Measurements from ENCODE around the gene ENTPD2.
"Not testable (repeated sequence)": the region's sequence is repeated elsewhere in the genome, so short reads cannot be mapped to it uniquely, and the experiment has no call there.

ENTPD2 gene

DNA sequence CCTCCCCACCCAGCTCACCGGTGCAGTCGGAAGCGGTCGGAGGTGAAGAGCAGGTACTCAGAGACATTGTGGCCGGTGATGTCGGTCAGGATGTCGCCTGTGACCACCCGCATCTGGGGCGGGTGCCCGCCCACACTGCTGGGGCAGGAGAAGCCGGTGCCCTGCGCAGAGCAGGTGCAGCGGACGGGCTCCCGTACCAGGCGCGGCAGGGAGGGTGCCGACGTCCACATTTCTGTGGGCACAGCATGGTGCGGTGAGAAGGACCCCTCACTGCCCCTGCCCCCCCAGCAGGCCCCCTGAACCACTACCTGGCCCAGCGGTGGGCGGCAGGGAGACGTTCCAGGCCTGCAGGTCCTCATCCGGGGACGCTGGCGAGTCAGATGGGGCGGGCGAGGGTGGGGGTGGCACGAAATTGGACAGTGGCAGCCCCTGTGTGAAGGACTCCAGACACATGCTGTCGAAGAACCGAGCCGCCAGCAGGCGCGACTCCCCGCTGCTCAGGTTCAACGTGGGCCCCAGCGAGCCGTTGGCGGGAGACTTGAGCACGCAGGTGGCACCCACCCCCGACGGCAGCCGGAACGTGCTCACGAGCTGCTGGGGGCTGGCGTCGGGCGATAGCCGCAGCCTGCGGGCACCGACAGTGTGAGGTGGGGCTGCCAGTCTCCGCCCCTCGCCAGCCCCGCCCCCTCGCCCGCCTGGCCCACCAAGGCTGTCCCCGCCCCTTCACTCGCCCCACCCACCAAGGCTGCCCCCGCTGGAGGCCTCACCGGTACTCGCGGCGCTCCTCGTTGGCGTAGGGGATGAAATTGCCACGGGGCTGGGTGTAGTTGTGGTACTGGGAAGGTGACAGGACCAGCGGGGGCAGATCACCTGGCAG is 40.9 kb downstream of the ENTPD2 start:
- DNase-seq, result no peak

DNA sequence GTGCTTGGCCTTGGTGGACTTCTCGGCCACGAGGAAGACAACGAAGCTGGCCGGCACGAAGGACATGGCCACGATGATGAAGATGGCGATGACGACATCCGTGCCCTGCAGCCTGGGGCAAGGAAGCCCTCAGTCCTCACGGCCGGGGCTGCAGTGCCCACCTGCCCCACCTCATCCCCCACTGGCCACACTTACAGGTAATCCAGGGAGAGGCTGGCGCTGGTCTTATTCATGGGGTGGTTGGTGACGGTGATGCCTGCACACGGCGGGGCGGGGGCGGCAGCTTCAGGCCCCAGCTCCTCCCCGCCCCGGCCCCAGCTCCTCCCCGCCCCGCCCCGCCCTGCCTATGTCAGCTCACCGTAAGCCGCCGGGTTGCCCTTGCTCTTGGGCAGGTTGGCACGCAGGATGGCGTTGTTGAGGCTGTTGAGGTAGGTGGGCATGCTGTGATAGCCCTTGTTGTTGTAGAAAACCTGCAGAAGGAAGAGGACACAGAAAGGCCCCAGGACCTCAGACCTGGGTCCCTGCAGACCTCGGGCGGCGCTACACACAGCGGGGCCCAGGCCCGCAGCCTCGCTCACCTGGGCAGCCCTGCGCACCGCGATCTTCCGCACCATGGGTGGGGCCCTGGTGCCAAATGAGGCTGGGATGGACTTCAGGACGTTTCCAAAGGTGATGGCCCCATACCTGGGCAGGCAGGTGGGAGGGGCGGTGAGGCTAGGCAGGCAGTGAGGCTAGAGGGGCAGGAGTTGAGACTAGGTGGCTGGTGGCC is 41.8 kb downstream of the ENTPD2 start:
- no peak for DNase-seq

DNA sequence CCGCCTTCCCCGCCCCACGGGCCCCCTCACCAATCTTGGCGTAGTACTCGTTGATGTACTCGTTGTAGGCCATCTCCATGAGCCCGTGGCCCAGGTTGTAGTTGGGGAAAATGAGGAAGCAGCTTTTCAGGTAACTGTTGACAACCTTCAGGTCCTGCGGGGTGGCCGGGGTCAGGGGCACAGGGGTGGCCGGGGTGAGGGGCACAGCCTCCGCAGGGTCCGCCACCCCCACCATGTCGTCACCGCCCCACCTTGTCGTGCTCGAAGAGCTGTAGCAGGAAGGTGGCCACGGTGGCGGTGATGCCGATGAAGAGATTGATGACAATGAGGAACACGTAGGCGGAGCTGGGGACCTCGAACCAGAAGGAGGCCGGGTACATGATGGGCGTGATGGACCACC is 42.7 kb downstream of the ENTPD2 start:
- DNase-seq, result no peak

DNA sequence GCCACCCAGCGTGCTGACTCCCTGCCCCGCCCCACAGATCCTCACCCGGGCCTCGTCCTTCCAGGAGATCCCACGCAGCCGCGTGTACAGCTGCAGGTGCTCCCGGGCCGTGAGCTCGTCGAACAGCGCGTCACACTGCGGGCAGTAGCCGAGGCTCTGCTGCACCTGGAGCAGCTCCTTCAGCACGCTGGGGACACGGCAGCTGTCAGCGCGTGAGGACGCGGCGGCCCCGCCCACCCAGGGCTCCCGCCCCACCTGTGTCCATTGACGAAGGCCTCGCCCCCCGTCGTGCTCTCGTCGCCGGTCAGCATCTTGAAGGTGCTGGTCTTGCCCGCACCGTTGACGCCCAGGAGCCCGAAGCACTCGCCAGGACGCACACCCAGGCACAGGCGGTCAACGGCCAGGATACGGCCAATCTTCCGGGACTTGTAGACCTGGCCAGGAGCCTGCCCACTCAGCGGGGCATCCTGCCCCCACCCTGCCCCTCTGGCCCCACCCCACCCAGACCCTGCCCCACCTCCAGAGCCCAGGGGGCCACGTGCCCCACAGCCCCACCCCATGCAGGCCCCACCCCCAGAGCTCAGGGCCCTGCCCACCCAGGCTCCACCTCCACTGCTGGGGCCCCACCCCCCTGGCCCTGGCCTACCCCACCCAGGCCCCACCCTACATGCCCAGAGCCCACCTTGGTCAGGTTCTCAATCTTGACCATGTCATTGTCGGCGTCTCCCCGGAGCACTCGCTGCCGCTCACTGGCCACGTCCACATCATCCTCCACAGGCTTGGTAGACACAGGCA is 43.7 kb downstream of the ENTPD2 start:
- no peak for DNase-seq

DNA sequence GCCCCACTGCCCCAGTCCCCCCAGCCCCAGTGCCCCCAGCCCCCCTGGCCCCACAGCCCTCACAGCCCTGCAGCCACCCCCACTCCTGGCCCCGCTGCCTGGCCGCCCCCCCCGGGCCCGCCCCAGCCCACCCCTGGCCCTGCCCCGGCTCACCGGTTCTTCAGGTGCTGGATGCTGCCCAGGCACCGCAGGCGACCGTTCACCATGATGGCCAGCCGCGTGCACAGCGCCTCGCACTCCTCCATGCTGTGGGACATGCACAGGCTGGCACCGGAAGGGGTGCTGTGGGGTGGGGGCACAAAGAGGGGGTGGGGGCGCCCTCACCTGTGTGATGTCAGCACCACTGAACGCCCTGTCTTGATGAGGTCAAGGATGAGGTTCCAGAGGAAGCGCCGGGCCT is 44.6 kb downstream of the ENTPD2 start:
- DNase-seq, result no peak

DNA sequence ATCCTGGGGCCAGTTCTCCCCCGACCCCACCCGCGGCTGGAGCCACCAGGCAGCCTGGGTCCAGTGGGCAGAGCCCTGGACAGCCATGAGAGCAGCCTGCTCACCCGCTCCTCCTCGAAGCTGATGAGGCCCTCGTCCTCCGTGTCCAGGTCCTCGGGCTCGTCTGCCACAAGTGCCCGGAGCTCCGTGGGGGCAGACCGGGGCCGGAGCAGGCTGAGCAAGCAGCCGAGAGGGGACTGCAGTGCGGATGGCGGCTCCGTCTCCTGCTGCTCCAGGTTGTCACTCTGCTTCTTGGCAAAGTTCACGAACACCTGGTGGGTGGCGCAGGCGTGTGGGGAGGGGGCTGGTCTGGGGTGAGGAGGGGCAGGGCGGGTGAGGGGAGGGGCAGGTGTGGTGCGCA is 45.5 kb downstream of the ENTPD2 start:
- no peak for DNase-seq

DNA sequence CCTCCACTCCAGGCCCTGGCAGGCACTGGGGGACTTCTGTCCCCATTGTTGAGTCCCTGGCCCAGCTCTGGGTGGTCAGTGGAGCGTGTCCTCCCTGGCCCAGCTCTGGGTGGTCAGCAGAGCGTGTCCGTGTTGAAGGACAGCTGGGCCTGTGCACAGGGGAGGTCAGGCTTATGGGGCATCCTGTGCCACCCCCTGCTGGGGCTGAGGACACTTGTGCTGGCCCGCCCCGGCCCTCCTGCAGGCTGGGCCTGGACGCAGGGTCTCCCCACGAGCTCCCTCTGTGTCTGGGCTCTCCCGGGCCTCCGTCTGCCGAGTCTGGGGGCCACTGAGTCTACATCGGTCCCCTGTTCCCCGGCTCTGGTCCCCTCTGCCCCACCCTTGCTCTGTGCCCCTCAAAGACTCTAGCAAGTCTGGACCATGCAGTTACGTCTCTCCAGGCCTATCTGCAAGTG is 46.0 kb downstream of the ENTPD2 start:
- no peak for DNase-seq

DNA sequence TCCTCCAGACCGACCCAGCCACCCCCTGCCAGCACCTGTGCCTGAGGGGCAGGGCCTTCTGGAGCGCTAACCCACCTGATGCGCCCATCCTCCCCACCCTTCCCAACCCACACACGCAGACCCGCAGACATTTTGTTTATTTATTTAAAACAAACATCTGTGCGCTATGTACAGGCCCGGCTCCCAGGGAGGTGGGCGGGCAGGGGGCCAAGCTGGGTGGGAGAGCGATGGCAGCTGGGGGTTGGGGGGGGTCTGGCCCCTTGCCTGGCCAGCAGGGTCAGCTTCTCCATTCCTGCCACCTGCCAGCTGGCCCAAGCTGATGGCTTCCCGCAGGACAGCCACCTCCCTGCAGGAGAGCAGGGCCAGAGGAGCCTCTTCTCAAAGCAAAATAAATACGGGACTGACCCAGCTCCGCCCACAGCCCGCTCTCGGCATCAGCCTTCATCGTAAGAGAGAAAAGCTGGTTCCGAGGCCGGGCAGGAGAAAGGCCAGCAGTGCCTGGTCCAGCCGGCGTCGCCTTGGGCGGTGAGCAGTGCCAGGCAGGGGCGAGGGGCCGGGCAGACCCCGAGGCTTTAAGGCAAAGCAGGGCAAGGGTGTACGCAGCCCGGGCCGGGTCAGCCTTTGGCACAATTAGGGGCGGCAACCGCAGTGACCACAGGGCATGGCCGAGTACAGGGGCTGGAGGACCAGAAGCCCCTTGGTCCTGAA is 46.6 kb downstream of the ENTPD2 start:
- DNase-seq, result peak; percentile 53

DNA sequence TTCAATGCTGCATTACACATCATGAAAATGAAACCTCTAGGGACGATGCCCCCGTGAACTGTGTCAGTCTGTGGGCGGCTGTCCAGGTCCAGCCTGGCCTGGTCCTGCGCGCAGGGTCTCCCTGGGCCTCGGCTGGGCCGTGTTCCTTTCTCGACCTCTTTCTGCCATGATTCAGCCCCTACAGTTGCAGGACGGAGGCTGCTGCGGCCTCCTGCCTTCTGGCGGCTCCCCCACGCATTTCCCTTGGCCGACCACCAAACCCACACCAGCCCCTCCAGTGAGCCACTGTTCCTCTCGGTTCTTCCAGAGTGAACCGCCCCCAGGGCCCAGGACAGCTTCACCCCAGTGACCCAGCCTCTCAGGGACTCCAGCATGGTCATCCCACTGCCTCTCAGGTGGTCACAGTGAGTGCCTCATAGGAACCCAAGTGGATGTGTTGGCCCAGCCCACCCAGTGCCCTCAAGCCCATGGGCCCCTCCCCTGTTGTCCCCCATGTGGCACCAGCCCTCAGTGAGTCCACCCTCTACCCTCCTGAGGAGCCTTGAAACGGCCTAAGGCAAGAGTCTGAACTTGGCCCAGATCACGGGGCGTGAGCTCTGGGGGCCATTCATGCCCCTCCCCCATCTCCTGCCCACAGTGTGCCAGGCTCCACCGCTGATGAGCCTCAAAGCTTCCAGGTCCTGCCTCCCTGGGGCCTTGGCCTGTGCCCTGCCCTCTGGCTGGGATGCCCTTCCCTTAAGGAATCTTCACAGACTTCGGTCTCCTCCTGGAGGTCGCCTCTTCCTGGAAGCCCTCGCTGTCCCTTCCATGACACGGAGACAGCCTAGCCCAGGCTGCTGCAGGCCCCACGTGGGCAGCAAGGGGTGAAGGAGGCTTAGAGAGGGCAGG is 47.5 kb downstream of the ENTPD2 start:
- no peak for DNase-seq

DNA sequence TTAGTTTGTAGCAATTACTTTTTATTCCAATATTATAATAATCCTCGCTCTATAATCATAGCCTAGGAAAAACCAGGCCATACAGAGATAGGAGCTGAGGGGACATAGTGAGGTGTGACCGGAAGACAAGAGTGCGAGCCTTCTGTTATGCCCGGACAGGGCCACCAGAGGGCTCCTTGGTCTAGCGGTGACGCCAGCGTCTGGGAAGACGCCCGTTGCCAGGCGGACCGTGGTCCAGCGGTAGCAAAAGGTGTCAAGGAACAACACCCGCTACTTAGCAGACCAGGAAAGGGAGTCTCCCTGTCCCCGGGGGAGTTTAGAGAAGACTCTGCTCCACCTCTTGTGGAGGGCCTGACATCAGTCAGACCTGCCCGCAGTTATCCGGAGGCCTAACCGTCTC is 49.6 kb downstream of the ENTPD2 start:
- not testable (repeated sequence) for DNase-seq

DNA sequence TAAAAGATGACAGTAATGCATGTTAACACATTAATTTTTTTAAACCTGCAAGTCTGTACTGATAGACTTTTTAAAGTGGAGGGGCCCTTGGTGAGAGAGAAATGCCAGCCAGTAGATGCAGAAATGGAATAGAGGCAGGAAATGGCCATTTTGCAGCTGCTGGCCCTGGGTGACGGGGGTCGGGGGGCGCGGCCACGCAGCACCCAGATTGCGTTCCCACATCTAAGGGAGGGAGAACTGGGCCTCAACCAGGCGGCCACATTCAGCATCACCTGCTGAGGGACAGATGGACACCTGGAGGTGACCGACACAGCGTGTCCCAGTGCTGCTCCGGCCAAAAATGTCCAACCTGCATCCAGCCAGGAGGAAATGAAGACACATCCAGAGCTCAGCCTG is 51.2 kb downstream of the ENTPD2 start:
- DNase-seq, result no peak

DNA sequence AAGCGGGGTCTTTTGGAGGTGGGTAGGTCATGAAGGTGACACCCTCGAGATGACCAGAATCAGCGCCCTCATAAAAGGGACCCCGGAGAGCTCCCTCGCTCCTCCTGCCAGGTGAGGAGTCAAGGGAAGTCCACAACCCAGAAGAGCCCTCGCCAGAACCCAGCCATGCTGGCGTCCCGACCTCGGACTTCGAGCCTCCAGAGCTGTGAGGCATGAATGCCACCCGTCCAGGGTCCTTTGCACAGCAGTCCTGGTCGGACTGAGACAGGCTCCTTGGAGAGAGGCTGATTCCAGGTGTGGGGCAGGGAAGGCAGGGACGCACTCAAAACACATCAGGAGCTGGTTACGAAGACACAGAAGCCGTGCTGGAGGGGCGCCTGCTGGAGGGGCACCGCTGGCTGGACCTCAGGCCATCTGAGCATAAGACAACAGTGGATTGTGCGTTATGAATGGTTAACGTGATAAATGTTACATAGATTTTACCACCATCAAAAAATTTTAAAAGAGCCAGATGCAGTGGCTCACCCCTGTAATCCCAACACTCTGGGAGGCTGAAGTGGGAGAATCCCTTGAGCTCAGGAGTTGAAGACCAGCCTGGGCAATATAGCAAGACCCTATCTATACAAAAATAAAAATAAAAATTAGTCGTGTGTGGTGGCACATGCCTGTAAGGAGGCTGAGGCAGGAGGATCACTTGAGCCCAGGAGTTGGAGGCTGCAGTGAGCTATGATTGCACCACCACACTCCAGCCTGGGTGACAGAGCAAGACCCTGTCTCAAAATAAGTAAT is 51.8 kb downstream of the ENTPD2 start:
- no peak for DNase-seq

DNA sequence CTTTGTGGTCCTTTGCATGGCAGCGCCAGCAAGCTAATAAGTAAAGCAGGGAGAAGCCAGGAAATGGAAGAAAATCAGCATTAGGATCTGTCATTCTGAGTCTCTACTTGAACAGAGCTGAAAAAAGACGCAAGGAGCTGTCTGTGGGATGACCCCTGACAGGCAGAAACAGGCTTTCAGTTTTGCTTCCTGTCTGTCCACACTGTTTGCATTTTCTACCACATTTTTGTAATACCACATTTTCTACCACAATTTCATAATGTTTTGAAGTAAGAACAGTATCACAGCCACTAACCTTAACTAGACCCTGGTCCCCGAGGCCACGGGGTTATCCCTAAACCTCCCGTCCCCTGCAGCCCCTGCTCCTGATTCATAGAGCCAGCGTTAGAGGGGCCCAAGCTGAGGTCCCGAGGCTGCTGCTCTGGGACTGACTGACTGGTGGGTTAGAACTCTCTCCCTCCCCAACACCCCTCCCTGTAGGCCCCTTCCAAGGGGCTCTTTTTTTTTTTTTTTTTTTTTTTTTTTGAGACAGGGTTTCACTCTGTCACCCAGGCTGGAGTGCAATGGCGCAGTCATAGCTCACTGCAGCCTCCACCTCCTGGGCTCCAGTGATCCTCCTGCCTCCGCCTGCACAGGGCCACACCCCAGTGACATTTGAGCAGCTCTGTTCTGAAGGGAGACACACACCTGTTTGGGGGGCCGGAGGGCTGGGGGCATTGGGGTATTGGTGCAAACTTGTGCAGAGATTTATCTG is 53.5 kb downstream of the ENTPD2 start:
- no peak for DNase-seq
